HG02798 (cell line): Measurements from ENCODE around the gene EIF4EBP3.
"Not testable (repeated sequence)": the region's sequence is repeated elsewhere in the genome, so short reads cannot be mapped to it uniquely, and the experiment has no call there.

ENCODE experiments used
- ATAC-seq: cut with Tn5 transposase; IDR thresholded peaks from one replicate; pipeline ENCODE4 v1.9.1; 2021; ENCODE audit warnings: mild to moderate bottlenecking; ENCODE audit not compliant: unreplicated experiment, poor library complexity

Gene EIF4EBP3

DNA sequence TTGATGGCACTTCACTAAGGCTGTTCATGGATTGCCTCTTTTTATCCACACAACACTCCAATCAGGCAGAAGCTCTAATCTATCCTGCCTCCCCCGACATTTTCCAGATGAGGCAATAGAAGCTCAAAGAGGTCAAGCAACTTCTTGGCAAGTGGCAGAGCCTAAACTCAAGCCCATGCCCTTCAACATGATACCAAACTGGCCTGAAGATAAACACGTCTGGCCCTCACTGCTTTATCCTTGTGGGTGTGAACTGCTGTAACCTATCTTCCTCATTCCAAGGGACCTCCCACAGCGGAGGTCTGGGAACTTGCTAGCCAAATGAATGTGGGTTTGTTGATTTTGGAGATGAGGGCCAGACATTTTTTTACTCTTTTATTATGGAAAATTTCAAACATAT, 26.7 kb downstream of the EIF4EBP3 start:
- ATAC-seq = no peak

DNA sequence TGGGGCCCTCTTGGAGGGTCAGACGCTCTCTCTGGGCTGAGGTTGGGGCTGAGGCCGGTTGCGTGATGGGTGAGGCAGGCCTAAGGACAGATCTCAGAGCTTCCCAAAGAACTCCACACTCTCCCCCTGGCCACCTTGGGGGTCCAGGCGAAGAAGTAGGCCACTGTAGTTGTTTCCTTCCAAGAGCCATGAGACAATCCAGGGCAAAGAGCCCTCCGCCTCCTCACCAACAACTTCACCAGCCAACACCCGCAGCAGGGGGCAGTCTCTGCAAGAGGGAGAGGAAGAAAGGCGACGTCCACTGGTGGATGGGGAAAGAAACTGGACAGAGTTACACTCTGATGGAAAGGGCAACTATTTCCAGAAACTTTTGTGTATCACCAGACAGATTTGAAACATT, 27.8 kb downstream of the EIF4EBP3 start:
- ATAC-seq = no peak

DNA sequence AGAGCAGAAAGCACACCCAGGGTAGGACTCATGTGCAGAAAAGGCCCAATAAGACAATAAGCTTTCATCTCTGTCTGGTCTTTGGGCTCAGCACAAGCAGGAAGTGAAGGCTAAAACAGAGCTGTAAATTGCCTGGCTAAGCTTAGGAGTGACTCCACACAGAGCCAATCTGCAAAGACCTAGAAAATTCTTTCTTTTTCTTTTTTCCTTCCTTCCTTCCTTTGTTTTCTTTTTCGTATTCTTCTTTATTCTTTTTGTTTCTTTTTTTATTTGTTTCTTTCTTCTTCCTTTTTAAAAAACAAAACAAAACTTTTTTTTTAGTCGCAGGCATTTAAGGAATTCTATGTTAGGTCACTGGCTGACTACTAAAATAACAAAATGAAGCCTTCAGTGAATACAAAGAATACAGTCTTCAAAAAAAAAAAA, 29.3 kb downstream of the EIF4EBP3 start:
- no peak for ATAC-seq

DNA sequence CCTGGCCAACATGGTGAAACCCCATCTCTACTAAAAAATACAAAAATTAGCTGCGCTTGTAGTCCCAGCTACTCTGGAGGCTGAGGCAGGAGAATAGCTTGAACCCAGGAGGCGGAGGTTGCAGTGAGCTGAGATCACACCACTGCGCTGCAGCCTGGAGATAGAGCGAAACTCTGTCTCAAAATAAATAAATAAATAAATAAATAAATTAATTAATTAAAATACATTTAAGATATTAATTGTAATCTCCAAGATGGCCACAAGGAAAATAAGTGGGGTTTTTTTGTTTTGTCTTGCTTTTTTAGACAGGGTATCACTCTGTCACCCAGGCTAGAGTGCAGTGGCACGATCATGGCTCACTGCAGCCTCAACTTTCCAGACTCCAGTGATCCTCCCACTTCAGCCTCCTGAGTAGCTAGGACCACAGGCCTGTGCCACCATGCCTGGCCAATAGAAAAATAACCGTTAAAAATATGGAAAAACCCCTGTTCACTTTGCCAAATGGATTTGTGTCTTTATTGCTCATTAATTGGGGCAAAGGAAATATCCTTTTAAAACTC, 31.8 kb downstream of the EIF4EBP3 start:
- ATAC-seq = not testable (repeated sequence)

- no peak for ATAC-seq
Observed at GRCh38 chr5:140587495-140587894, 40.0 kb downstream of the EIF4EBP3 start.

- ATAC-seq = no peak
Observed at GRCh38 chr5:140588311-140589070, 41.0 kb downstream of the EIF4EBP3 start.

DNA sequence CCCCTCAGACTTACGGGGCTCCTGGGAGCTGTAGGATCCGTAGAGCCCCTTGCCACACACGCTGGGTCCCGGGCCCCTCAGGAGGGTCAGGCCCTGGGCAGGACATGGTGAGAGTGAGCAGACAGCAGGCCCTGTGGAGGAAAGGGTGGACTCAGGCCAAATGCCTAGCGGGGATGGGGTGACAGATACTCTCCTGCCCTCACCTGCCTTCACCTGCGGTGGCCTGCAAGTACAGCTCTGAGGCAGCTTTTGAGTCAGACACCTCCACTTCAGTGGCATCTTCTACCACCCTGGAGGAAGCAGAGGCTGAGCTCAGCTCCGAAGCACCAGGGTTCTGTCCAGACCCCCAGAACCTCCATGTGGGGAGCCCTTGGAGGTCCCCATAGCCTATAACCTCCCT, 43.4 kb downstream of the EIF4EBP3 start:
- ATAC-seq = no peak

GRCh38 chr5:140591747-140592372, 44.4 kb downstream of the EIF4EBP3 start:
- no peak for ATAC-seq

- ATAC-seq = not testable (repeated sequence)
Observed at GRCh38 chr5:140593070-140593469, 45.6 kb downstream of the EIF4EBP3 start.

- no peak for ATAC-seq
Observed at GRCh38 chr5:140594169-140594568, 46.7 kb downstream of the EIF4EBP3 start.

GRCh38 chr5:140595538-140596300, 48.3 kb downstream of the EIF4EBP3 start:
- no peak for ATAC-seq

DNA sequence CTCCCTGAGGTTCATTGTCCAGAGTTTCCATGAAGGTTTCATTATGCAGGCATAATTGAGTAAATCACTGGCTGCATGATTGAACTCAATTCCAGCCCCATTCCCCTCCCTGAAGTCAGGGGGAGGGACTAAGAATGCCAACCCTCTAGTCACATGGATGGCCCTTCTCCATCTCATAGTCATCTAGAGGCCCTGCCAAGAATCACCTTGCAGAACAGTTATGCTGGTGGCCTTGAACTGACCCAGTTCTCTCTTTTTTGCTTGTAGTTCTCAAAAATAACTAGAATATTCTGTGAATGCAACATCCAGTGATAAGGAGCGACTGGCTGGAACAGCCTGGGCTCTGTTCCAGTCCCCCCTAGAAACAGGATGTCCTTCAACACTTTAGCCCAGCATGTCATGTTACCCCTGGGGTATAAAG, 48.9 kb downstream of the EIF4EBP3 start:
- ATAC-seq = no peak

- no peak for ATAC-seq
Observed at GRCh38 chr5:140598836-140599235, 51.4 kb downstream of the EIF4EBP3 start.
